Hepatocyte (in vitro differentiated cells): ENCODE results near the gene ABCA12.

Experiments used
- CTCF ChIP-seq: fragments of 200-600 bp; sonication (generic); IDR thresholded peaks from 2 replicates; pipeline ENCODE4 v1.5.1; 2016; ENCODE audit warnings: antibody characterized with exemption, mild to moderate bottlenecking; ENCODE audit not compliant: poor library complexity
- EZH2 ChIP-seq: fragments of 200-600 bp; sonication (generic); IDR thresholded peaks from 2 replicates; pipeline ENCODE4 v1.6.1; 2016; ENCODE audit warnings: antibody characterized with exemption, mild to moderate bottlenecking, borderline replicate concordance
- EZH2phosphoT487 ChIP-seq: fragments of 200-600 bp; sonication (generic); IDR thresholded peaks from one replicate; pipeline ENCODE4 v1.6.1; 2018; ENCODE audit warnings: antibody characterized with exemption, mild to moderate bottlenecking, low read depth, moderate library complexity; ENCODE audit not compliant: unreplicated experiment, severe bottlenecking

GRCh38 chr2:215038421-215038820 lies 100.0 kb downstream of the ABCA12 start:
- no peak for TF ChIP-seq EZH2
- TF ChIP-seq CTCF = no peak
- no peak for TF ChIP-seq EZH2phosphoT487
